GM19025 (cell line): ENCODE measurements around the gene STK32A.

Experiments
- ATAC-seq: cut with Tn5 transposase; IDR thresholded peaks from one replicate; pipeline ENCODE4 v1.9.1; 2021; ENCODE audit warnings: mild to moderate bottlenecking, low read depth, moderate library complexity; ENCODE audit not compliant: unreplicated experiment

The STK32A gene

DNA sequence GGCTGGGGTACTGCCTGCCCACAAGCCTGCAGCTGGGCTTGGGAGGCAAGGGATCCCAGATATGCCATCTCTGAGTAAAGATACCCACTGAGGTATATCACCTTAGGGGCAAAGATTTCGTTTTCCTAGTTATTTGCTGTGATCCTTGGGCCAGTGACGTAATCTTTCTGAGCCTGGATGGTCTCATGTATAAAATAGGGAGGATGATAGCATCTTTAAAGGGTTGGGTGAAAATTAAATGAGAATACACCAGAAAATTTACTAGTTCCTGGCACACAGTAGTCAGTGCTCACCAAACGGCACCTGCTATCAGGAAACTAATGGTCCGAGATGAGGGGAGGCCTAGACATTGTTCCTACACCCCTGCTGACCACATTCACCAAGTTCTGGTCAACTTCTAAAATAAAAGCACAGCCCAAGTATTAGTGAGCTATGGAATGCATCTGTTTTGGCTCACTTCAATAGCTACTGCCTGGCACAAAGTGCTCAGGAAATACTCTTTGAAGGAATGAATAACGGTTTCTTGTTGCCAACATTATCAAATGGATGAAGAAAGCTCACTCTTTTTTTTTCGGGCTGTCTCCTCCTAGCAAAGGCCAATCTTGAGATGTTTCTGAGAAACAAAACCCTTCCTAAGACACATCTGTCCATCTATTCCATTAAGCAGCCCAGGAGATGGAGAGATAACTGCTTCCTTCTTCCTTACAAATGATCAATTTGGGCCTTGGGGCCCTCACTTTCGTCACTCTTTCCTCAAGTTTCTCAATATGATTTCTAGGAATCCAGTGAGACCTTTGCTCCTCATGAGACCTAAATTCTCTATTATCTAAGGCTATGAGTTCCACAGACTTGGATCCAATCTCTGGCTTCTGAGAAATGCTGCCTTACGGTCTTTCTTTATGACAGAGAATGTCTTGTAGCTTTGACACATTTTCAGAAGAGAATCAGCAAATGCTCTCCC, 176.8 kb downstream of the STK32A start:
- no peak for ATAC-seq

DNA sequence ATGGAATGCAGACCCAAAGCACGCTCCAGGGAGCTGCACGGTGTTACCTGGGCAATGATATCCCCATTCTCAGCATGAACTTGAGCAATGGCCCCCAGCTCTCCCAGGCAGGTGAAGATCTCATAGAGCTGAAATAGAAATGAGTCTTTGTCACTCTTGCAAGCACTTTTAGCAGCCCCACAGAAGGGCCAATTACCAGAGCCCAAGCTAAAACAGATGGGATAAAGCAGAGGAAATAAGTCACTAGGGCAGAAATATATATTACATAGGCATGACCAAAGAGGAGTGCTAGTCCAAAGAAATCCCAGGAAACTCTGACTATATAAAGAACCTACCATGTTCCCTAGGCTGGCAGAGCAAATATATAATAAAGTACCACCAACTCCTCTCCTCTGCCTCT, 177.7 kb downstream of the STK32A start:
- no peak for ATAC-seq

DNA sequence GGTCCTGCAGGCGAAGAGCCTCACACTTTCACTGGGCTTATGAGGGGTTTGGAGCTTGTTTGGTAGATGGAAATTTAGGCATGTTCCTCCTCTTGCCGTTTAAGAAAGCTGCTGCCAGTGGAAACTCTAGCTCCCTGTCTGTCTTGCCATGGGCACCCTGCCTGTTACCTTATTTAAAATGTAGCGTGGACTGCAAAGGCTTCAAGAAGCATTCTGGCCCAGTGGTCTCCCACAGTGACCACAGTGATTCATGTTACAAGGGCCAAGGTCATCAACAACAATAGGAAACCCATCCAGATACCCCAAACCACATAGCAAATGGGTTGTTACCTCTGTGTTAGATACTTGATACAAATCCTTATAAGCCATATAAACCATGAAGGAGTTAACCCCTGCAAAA, 178.4 kb downstream of the STK32A start:
- ATAC-seq: no peak

DNA sequence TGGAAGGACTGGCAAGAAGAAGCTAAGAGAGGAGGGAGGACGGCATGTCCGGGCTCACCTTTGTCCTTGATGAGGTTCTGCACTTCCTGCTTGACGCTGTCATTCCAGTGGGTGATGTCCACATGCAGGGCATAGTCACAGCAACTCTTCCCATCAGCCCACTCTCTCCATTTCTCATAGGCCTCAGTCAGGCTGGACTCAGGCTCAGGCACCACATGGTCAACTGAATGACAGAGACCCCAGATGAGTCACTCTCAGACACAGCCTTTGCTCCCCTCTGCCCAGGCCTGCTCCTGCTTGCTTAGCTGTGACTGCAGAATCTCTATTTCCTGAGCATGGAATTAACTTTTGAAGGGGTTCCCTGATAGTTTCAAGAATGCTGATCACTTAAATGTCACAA, 180.8 kb downstream of the STK32A start:
- ATAC-seq: no peak

DNA sequence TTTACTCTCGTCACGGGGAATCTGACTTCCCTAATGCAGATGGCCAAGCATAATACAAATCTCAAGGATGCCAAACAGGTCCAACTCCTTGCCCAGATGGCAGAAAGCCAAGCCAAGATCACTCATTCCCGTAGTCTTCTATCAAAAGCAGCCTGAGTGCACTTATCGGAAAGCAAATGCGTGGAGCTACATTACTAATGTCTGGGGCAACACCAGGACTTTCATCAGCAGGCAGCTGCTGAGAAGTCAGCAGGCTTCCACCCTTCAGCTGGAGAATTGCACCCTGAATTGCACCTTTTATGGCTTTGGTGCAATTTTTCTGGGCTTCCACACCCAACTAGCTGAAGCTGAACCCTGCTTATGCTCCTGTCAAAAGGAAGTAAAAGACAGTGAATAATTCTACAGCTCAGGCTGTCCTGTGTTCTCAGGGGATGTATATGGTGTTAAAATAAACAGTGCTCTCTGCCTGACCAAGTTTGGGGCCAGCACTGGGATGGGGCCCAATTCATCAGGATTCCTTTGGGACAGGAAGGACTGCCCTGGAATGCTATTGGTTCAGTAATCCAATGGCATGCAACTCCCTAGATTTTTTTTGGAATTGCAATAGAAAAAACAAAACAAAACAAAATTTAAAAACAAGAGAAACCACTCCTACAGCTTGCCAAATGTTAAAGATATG, 182.4 kb downstream of the STK32A start:
- no peak for ATAC-seq

DNA sequence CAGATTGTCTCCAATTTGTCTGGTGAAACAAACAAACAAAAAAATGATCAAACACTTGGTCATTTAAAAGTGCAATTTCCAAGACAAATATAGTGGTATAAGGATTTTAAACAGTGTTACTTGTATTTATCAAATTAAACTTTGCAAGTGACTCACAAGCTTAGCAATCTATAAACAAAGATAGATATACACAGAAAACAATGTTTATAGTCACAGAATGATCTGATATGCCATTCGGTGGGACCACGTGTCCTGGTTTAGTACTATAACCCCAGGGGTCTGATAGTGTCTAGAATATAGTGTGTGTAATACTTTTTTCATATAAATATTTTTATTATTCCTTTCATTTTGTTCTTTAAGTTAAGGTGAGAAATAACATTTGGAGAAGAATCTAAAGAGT, 183.8 kb downstream of the STK32A start:
- ATAC-seq: no peak

DNA sequence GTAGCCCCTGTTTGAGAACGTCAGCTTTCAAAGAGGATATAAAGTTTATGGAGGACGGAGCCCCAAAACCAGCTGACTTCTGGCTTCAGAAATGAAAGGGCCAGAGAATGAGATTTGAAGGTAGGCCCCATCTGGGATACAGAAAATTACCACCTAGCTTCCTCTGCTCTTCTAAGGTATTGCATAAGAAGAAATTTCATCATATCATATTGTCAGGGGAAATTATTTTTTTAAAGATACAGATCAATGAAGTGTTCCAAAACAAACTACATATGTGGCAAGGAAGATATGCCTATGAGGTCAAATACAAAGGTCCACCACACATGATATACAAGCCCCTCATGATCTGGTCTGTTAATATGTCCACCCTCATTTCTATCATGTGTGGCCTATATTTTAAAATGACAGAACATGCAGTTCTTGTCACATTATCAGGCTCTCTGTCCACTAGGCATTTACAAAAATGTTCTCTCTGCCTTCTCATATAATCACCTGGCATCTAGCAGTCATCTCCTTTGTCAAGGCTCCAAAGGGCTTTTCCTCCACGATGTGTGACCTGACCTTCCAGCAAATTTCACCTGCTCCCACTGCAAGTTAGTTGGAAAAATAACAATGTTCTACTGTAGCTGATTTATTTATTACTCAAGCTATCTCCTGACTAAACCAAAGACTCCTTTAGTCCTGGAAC, 192.0 kb downstream of the STK32A start:
- no peak for ATAC-seq

DNA sequence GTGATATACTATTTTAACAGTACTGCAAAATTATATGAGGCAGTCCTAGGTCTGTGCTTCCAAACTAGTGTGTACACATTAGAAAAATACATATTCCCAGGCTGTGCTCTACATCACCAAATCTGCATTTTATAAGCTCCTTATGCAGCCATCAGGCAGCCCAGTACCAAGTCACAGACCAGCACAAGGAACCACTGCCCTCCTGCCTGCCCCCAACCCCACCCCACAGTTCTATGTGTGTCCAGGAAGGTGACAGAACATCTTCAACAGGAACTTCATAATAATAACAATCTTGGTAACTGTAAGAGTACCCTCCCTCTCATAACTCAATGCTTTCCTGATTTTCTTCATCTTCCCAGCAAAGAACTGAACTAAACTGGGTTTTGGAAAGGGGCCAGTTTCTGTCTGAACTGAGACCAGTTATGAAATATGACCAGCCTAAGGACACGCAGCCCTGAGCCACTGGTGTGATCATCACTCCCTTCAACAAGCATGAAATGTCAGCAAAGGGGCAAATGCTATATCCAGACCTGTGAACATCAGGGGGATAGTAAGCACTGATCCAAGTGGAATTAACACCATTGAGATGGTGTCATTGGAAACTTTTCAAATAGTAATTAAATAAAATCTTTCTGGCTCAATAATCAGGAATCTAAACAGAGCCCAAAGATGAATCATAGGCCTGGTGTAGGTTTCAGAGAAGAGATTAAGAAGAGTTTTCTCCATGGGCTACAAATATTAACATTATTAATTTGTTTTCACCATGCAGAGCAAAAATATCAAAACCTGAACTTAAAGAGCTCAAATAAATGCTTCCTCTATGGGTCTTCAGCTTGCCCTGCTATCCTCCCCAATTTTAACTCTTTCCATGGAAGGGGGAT, 192.9 kb downstream of the STK32A start:
- no peak for ATAC-seq

DNA sequence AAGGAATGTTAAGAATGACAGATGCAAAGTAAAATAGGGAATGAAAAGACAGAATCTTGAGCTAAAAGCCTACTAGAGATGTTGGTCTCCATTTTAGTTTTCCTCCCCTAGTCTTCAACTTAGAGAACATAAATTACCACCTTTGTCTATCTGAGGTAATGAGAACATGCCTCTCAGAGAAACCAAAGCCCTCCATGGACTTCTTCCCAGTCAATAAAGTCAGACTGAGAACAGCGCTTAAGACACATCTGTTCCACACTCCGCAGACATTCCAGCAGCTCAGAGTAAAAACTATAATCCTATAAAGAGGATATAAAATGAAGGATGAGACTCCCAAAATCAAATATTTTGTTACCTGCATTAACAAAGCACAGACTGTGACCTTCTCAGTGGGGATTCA, 195.8 kb downstream of the STK32A start:
- no peak for ATAC-seq

DNA sequence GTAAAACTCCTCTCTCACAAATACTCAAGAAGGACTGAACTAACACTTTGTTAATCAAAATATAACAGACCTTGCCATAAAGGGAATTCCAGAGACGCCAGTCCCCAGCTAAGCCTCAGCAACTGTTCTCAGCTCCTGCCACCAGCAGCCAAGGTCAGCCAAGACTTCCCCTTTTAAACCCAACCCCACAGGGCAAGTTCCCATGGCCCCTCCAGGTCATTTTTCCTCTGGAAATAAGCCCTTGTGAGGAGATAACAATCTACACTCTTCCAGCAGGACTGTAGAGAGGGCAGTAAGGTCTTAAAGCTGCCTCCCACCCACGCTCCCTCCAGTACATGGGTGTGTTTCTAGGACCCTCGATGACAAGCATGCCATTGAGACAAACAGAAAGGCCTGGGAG, 196.8 kb downstream of the STK32A start:
- ATAC-seq: no peak

DNA sequence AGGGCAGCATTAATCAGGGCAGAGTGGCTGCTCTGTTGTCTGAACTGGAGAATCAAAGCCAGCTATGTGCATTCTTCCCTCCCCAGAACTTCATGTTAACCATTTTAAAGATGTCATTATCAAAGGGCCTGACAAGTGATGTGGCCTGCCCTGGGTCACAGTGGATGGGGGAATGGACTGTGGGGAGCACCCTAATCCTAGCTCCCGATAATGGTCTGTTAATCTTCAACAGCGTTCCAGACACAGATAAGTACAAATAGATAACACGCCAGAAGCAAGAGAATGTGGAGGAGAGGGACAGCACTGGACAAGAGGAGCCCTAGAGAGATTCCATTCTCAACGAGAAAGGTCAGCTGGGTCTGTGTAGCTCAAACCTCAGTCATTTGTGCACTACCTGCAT, 197.5 kb downstream of the STK32A start:
- no peak for ATAC-seq

DNA sequence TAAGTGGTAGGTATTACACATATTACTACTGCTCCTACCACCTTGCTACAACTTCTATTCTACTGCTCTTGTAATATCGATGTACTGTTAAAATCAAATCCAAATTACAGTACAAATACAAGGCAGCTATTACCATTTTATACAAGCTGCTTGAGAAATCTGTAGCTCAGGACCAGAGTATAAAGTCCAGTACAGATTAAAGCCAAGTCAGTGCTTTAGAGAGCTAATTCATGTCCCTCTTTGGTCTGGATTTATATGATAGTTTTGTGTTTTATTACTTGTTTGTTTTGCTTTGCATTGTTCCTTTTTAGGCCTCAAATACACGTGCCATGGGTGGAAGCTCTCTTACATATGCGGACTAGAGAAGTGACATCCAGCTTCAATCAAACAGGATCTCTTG, 199.2 kb downstream of the STK32A start:
- no peak for ATAC-seq

DNA sequence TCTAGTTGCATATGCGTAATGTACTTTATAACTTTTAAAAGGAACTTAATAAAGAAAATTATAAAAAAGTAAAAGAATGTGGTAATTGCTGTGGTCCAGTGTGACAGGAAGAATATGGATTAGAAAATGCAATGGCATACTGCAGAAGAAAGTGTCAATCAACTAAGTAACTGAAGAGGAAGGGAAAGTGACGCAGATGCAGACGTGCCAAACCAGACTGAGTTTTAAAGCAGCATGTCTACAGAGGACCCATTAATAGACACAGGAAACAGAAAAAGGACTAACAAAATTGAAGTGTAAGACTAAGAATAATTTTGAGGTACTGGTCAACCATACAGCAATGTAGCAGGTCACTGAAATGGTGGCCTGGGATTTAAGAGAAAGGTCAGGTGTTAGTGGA, 201.8 kb downstream of the STK32A start:
- no peak for ATAC-seq

DNA sequence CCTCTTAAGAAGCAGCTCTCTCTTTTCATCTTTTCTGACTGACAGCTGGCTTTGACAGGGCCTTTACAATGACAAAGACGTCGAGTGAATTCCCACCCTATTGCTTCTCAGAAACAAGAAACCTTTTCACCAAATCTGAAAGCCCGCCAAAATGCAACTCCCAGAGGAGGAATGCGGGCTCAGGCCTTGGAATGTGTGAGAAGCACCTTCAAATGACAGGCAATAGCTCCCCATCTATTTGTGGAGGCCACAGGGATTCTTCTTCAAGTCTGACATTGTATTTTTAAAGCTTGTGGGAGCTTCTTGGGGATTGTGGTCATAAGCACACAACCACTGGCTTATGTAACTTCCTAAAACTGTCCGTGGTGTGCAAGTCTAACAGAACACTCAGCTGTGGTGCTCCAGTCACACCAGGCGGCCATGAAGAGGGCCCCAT, 202.4 kb downstream of the STK32A start:
- no peak for ATAC-seq
